KG1 (cell line): ENCODE results near the gene TMED10.
"Not testable (repeated sequence)": the region's sequence is repeated elsewhere in the genome, so short reads cannot be mapped to it uniquely, and the experiment has no call there.

Source experiments
- DNase-seq: peaks from one replicate; lab custom pipeline; 2025; lab: John Stamatoyannopoulos, UW

TMED10 gene

GRCh38 chr14:75158843-75159614, 17.4 kb downstream of the TMED10 start:
- no peak for DNase-seq

GRCh38 chr14:75156901-75157300, 19.5 kb downstream of the TMED10 start:
- DNase-seq, result peak; percentile 11

GRCh38 chr14:75156111-75156510, 20.3 kb downstream of the TMED10 start:
- DNase-seq, result no peak

- no peak for DNase-seq
Observed at GRCh38 chr14:75155169-75155568, 21.2 kb downstream of the TMED10 start.

- no peak for DNase-seq
Observed at GRCh38 chr14:75153295-75153694, 23.1 kb downstream of the TMED10 start.

- no peak for DNase-seq
Observed at GRCh38 chr14:75151851-75152250, 24.6 kb downstream of the TMED10 start.

GRCh38 chr14:75150637-75151036, 25.8 kb downstream of the TMED10 start:
- not testable (repeated sequence) for DNase-seq

GRCh38 chr14:75150150-75150549, 26.3 kb downstream of the TMED10 start:
- DNase-seq, result no peak

GRCh38 chr14:75147423-75148071, 28.9 kb downstream of the TMED10 start:
- no peak for DNase-seq

GRCh38 chr14:75144944-75145343, 31.5 kb downstream of the TMED10 start:
- no peak for DNase-seq

GRCh38 chr14:75143761-75144527, 32.5 kb downstream of the TMED10 start:
- no peak for DNase-seq

- no peak for DNase-seq
Observed at GRCh38 chr14:75142494-75142893, 33.9 kb downstream of the TMED10 start.

- DNase-seq, result no peak
Observed at GRCh38 chr14:75141967-75142366, 34.4 kb downstream of the TMED10 start.

- DNase-seq, result no peak
Observed at GRCh38 chr14:75141062-75141461, 35.4 kb downstream of the TMED10 start.

GRCh38 chr14:75140620-75141019, 35.8 kb downstream of the TMED10 start:
- DNase-seq, result no peak

- no peak for DNase-seq
Observed at GRCh38 chr14:75139185-75139584, 37.2 kb downstream of the TMED10 start.

GRCh38 chr14:75138492-75138891, 37.9 kb downstream of the TMED10 start:
- peak; percentile 44 for DNase-seq

- no peak for DNase-seq
Observed at GRCh38 chr14:75134644-75135043, 41.8 kb downstream of the TMED10 start.

- no peak for DNase-seq
Observed at GRCh38 chr14:75133597-75133996, 42.8 kb downstream of the TMED10 start.

GRCh38 chr14:75132382-75133086, 43.9 kb downstream of the TMED10 start:
- peak; percentile 81 for DNase-seq

GRCh38 chr14:75128596-75128990, 47.8 kb downstream of the TMED10 start:
- DNase-seq, result no peak

GRCh38 chr14:75127903-75128595, 48.4 kb downstream of the TMED10 start:
- no peak for DNase-seq
